Measurements from ENCODE around the gene PACRG.

The PACRG gene

GRCh38 chr6:162710419-162710818 is 17.4 kb upstream of the PACRG start:
- no peak for DNase-seq (ENCODE audit: low read depth, low spot score)

GRCh38 chr6:162710936-162711335 is 16.8 kb upstream of the PACRG start:
- no peak for DNase-seq (ENCODE audit: low read depth, low spot score)

- DNase-seq (ENCODE audit: low read depth, low spot score) = no peak
Measured at GRCh38 chr6:162711376-162711775, 16.4 kb upstream of the PACRG start.

- no peak for DNase-seq (ENCODE audit: low read depth, low spot score)
Measured at GRCh38 chr6:162712694-162713093, 15.1 kb upstream of the PACRG start.

- DNase-seq (ENCODE audit: low read depth, low spot score) = no peak
Measured at GRCh38 chr6:162713974-162714780, 13.6 kb upstream of the PACRG start.

GRCh38 chr6:162715601-162716000 is 12.2 kb upstream of the PACRG start:
- no peak for DNase-seq (ENCODE audit: low read depth, low spot score)

GRCh38 chr6:162719528-162719927 is 8.2 kb upstream of the PACRG start:
- no peak for DNase-seq (ENCODE audit: low read depth, low spot score)

- DNase-seq (ENCODE audit: low read depth, low spot score) = no peak
Measured at GRCh38 chr6:162721404-162721687, 6.4 kb upstream of the PACRG start.

GRCh38 chr6:162722226-162722625 is 5.5 kb upstream of the PACRG start:
- DNase-seq (ENCODE audit: low read depth, low spot score) = no peak

GRCh38 chr6:162722633-162723032 is 5.1 kb upstream of the PACRG start:
- no peak for DNase-seq (ENCODE audit: low read depth, low spot score)

GRCh38 chr6:162726947-162727321 is 840 bp upstream of the PACRG start:
- no peak for DNase-seq (ENCODE audit: low read depth, low spot score)

GRCh38 chr6:162728197-162728596 is 423 bp downstream of the PACRG start:
- DNase-seq (ENCODE audit: low read depth, low spot score) = no peak

- no peak for DNase-seq (ENCODE audit: low read depth, low spot score)
Measured at GRCh38 chr6:162728706-162729105, 932 bp downstream of the PACRG start.

GRCh38 chr6:162730502-162730901 is 2.7 kb downstream of the PACRG start:
- DNase-seq (ENCODE audit: low read depth, low spot score) = no peak

- no peak for DNase-seq (ENCODE audit: low read depth, low spot score)
Measured at GRCh38 chr6:162733489-162733888, 5.7 kb downstream of the PACRG start.

GRCh38 chr6:162736961-162737360 is 9.2 kb downstream of the PACRG start:
- DNase-seq (ENCODE audit: low read depth, low spot score) = no peak

- no peak for DNase-seq (ENCODE audit: low read depth, low spot score)
Measured at GRCh38 chr6:162750776-162751175, 23.0 kb downstream of the PACRG start.

GRCh38 chr6:162751211-162751859 is 23.6 kb downstream of the PACRG start:
- DNase-seq (ENCODE audit: low read depth, low spot score) = no peak

GRCh38 chr6:162753775-162754174 is 26.0 kb downstream of the PACRG start:
- DNase-seq (ENCODE audit: low read depth, low spot score) = no peak

GRCh38 chr6:162770136-162770535 is 42.4 kb downstream of the PACRG start:
- no peak for DNase-seq (ENCODE audit: low read depth, low spot score)

GRCh38 chr6:162770955-162771354 is 43.2 kb downstream of the PACRG start:
- DNase-seq (ENCODE audit: low read depth, low spot score) = no peak

- DNase-seq (ENCODE audit: low read depth, low spot score) = no peak
Measured at GRCh38 chr6:162772466-162772865, 44.7 kb downstream of the PACRG start.

- no peak for DNase-seq (ENCODE audit: low read depth, low spot score)
Measured at GRCh38 chr6:162773996-162774395, 46.2 kb downstream of the PACRG start.

- DNase-seq (ENCODE audit: low read depth, low spot score) = no peak
Measured at GRCh38 chr6:162777091-162777490, 49.3 kb downstream of the PACRG start.
